HG02938 (cell line): Measurements from ENCODE around the gene ASH1L.

Experiments used
- ATAC-seq: cut with Tn5 transposase; IDR thresholded peaks from one replicate; pipeline ENCODE4 v1.9.1; 2021; ENCODE audit warnings: mild to moderate bottlenecking, moderate library complexity; ENCODE audit not compliant: unreplicated experiment

ASH1L gene

DNA sequence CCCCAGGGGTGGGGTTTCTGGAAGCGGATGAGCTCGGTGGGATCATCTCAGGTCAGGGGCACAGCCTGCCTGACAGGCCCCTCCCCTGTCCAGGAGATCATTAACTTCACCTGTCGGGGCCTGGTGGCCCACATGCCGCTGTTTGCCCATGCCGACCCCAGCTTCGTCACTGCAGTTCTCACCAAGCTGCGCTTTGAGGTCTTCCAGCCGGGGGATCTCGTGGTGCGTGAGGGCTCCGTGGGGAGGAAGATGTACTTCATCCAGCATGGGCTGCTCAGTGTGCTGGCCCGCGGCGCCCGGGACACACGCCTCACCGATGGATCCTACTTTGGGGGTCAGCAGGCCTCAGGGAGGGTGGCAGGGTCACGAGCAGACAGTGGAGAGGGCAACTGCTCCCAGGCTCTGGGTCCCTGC is 277.0 kb downstream of the ASH1L start:
- no peak for ATAC-seq
